GM23248 (cell line): Measurements from ENCODE around the gene ERP27.

Experiments
- EZH2 ChIP-seq: fragments of 200-600 bp; sonication (generic); IDR thresholded peaks from 2 replicates; pipeline ENCODE4 v1.6.1; 2018; ENCODE audit warnings: antibody characterized with exemption, mild to moderate bottlenecking; ENCODE audit not compliant: insufficient read depth, poor library complexity, severe bottlenecking
- EZH2phosphoT487 ChIP-seq: fragments of 200-600 bp; sonication (generic); IDR thresholded peaks from 2 replicates; pipeline ENCODE4 v1.6.1; 2018; ENCODE audit warnings: antibody characterized with exemption, moderate library complexity, mild to moderate bottlenecking, low read depth; ENCODE audit not compliant: insufficient read depth

DNA sequence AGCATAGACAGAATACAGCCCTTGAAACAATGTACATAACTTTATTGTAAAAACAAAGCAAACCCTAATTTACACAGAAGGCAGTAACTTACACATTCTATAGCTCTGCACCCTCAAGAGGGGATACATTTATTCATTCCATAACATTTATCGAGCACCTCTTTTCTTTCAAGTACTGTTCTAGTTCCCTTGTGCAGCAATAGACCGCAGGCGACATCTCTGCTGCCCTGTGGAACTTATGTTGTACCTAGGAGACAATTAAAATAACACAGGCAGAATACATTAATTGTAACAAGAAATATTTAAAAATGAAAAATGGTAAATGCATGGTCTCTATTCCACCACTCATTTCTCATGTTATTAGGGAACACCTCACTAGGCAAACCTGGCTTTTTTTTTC is 24.5 kb upstream of the ERP27 start:
- TF ChIP-seq EZH2phosphoT487 = no peak
- no peak for TF ChIP-seq EZH2
